ENCODE measurements around the gene GFOD2. TPM values are rescaled to one million over a fixed set of nuclear protein-coding genes. Genes with fewer than 3 reads are reported as not detected.

The GFOD2 gene
- total and polyA plus RNA-seq, 2 of the 8 experiments (the other 6 are each of a cell fraction or from before 2014, with no cell fraction given), result 21.4 to 33.2 TPM

DNA sequence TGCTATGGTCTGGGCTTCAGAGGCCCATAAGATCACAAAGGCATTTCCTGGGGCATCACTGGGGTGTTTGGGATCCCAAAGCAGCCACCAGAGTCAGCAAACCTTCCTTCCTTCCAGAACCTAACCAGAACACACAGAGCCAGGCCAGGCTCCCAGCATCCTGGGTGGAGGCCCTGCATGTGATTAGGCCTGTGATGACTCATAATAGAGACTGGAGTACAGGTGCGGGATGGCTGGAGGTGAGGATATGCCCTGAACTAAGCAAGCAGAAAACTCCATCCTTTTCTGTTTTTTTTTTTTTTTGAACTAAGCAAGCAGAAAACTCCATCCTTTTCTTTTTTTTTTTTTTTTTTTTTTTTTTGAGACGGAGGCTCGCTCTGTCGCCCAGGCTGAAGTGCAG, 17.7 kb upstream of the GFOD2 start:
- Histone ChIP-seq H3K4me1 (replicated peaks in 1 of 4; ENCODE audit: control insufficient read depth in 3 of 4, insufficient read depth in 4 of 4, low read length in 3 of 4) (no peaks in the 10 kb centered on the region), H3K27me3 (replicated peaks in 1 of 4; ENCODE audit: control insufficient read depth in 3 of 4, extremely low read depth in 1 of 4, insufficient read depth in 3 of 4, low read length in 3 of 4) (no peaks in the 10 kb centered on the region), H3K23ac (ENCODE audit: insufficient read length) (no peak overlapping the region), H2AFZ (ENCODE audit: low read length) (no peak overlapping the region), H2BK12ac (ENCODE audit: low read depth, low read length) (no peak overlapping the region), H4K5ac (ENCODE audit: insufficient read length, low read depth, low read length) (no peak overlapping the region), H3K4me2 (ENCODE audit: insufficient read depth in 1 of 2, low read depth in 2 of 2, low read length in 2 of 2) (no peak overlapping the region), H4K8ac (ENCODE audit: extremely low read depth, insufficient read depth, low read length) (no peak overlapping the region), H3K56ac (replicated peaks; ENCODE audit: insufficient read length, low read depth, low read length) (no peak overlapping the region), H2BK20ac (ENCODE audit: low read length) (no peak overlapping the region), H3K36me3 (ENCODE audit: control insufficient read depth in 2 of 4, insufficient read depth in 4 of 4, low read length in 3 of 4) (peaks cover 0 to 12% (median 1%) of the 10 kb centered on the region in 4 experiments; a peak in 3 of 8 replicates), H3K23me2 (ENCODE audit: low read depth, low read length) (no peaks in the 10 kb centered on the region), H3K14ac (ENCODE audit: insufficient read length) (no peak overlapping the region), H2AK5ac (ENCODE audit: low read depth, low read length) (no peak overlapping the region), H3K4me3 (ENCODE audit: extremely low read depth in 1 of 4, insufficient read depth in 2 of 4, low read depth in 3 of 4, low read length in 4 of 4) (no peak overlapping the region), H2BK120ac (replicated peaks; ENCODE audit: low read depth, low read length) (no peak overlapping the region), H3K9me3 (ENCODE audit: insufficient read depth in 2 of 2, low read depth in 1 of 2, low read length in 1 of 2) (no peaks in the 10 kb centered on the region), H3K9ac (replicated peaks in 1 of 4; ENCODE audit: extremely low read depth in 1 of 4, low read depth in 3 of 4, low read length in 3 of 4) (no peak overlapping the region), H4K91ac (replicated peaks; ENCODE audit: insufficient read length, low read length) (no peak overlapping the region), H3K27ac (ENCODE audit: low read depth, low read length) (no peak overlapping the region), H4K20me1 (replicated peaks in 1 of 2; ENCODE audit: control insufficient read depth in 1 of 2, insufficient read depth in 2 of 2, low read length in 2 of 2) (peaks cover 0 to 2% of the 10 kb centered on the region in 2 experiments), H3K18ac (ENCODE audit: extremely low read depth, low read length) (no peak overlapping the region), H2BK5ac (ENCODE audit: low read depth, low read length) (no peak overlapping the region), H3K79me1 (ENCODE audit: low read depth, low read length) (no peaks in the 10 kb centered on the region), H3K79me2 (ENCODE audit: control insufficient read depth in 1 of 2, insufficient read depth in 2 of 2, low read length in 2 of 2) (no peaks in the 10 kb centered on the region), H3K4ac (replicated peaks; ENCODE audit: insufficient read length, low read depth, low read length) (no peak overlapping the region), H2BK15ac (ENCODE audit: low read length) (no peak overlapping the region)
- DNase-seq (ENCODE audit: low read depth in 1 of 2, low spot score in 2 of 2), result no peak
- WGBS, 2 experiments (ENCODE audit: extremely low coverage in 1 of 2, insufficient coverage in 1 of 2, insufficient read length in 1 of 2, insufficient replicate concordance in 2 of 2, low coverage in 1 of 2, low lambda C conversion rate in 2 of 2, missing lambda C conversion rate in 1 of 2), result 100% methylated on average over 1 of the region's 4 CpGs; no CpG with 5 or more reads in 1 of the 2 experiments
- no peak for FAIRE-seq
- POLR2A ChIA-PET (ENCODE audit: partially characterized antibody), result no interaction called here
- CTCF ChIA-PET (ENCODE audit: partially characterized antibody), result interaction anchor here (0.6 kb wide), 2 partner anchors 147 to 165 kb away, joined by 3 to 5 read pairs; no protein-coding TSS in a partner anchor
- TF ChIP-seq TBP (IDR thresholded peaks at IDR 0.05; ENCODE audit: low read depth, low read length), result no peak
- no peak for TF ChIP-seq HDAC6 (IDR thresholded peaks at IDR 0.05; ENCODE audit: low read depth, low read length)
- no peak for TF ChIP-seq EZH2 (IDR thresholded peaks at IDR 0.05; ENCODE audit: low read depth, low read length, severe bottlenecking)
- no peak for TF ChIP-seq CBX5 (IDR thresholded peaks at IDR 0.05; ENCODE audit: low read depth, low read length)
- no peak for TF ChIP-seq TAF7 (optimal IDR thresholded peaks at IDR 0.05; ENCODE audit: borderline replicate concordance, low read depth, low read length)
- no peak for TF ChIP-seq RAD21 (IDR thresholded peaks at IDR 0.05 in 1 of 2, conservative IDR thresholded peaks at IDR 0.05 in 1 of 2; ENCODE audit: low read depth in 2 of 2, low read length in 2 of 2)
- TF ChIP-seq, protein P1, sequence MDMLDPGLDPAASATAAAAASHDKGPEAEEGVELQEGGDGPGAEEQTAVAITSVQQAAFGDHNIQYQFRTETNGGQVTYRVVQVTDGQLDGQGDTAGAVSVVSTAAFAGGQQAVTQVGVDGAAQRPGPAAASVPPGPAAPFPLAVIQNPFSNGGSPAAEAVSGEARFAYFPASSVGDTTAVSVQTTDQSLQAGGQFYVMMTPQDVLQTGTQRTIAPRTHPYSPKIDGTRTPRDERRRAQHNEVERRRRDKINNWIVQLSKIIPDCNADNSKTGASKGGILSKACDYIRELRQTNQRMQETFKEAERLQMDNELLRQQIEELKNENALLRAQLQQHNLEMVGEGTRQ (IDR thresholded peaks at IDR 0.05; ENCODE audit: low read length), result no peak
- TF ChIP-seq BRCA1 (IDR thresholded peaks at IDR 0.05; ENCODE audit: low read depth, low read length), result no peak
- no peak for TF ChIP-seq CEBPB (IDR thresholded peaks at IDR 0.05; ENCODE audit: low read depth, low read length)
- no peak for TF ChIP-seq PHF8 (conservative IDR thresholded peaks at IDR 0.05; ENCODE audit: low read depth, low read length)
- no peak for TF ChIP-seq CBX8 (IDR thresholded peaks at IDR 0.05; ENCODE audit: borderline replicate concordance, low read depth, low read length)
- no peak for TF ChIP-seq BACH1 (IDR thresholded peaks at IDR 0.05; ENCODE audit: low read length)
- TF ChIP-seq, protein P2, sequence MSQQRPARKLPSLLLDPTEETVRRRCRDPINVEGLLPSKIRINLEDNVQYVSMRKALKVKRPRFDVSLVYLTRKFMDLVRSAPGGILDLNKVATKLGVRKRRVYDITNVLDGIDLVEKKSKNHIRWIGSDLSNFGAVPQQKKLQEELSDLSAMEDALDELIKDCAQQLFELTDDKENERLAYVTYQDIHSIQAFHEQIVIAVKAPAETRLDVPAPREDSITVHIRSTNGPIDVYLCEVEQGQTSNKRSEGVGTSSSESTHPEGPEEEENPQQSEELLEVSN (IDR thresholded peaks at IDR 0.05), result no peak

Measured in H1 (cell line).